Right lung (tissue), 5 donors: ENCODE measurements around the gene BRME1. TPM values are rescaled to one million over a fixed set of nuclear protein-coding genes. Genes with fewer than 3 reads are reported as not detected.
"Not testable (repeated sequence)": the region's sequence is repeated elsewhere in the genome, so short reads cannot be mapped to it uniquely, and the experiment has no call there.

Experiments
- DNase-seq, 2 donors: peaks; one replicate each; pipeline ENCODE4 v3.0.0-alpha.2; 2013
- polyA plus RNA-seq, 5 donors: library from polyadenylated mRNA; unstranded; fragments of 120-200 nt; gene quantifications; one replicate each; pipeline versions ENCODE4 v1.2.1 to v1.2.3, GENCODE V29; 2013; ENCODE audit warnings: inconsistent platforms in 1 of 5, low replicate concordance in 1 of 5; ENCODE audit not compliant: insufficient read length in 5 of 5, insufficient read depth in 1 of 5

BRME1 gene
- polyA plus RNA-seq, 5 donors: 6.5 to 9.8 (median 7.7) TPM

DNA sequence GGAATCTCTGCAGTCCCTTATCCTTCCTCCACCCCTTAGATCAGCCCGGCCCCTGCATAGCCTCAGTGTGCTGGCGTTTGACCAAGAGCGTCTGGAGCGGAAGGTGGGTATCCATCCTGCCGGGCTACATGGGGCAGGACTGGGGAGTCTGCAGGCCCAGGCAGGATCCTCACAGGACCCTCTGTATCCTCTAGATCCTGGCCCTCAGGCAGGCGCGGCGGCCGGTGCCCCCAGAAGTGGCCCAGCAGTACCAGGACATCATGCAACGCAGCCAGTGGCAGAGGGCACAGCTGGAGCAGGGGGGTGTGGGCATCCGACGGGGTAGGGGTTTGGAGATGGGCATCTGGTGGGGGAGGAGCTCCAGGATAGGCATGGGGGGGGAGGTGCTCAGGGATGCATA, 23.4 kb upstream of the BRME1 start:
- no peak for DNase-seq

DNA sequence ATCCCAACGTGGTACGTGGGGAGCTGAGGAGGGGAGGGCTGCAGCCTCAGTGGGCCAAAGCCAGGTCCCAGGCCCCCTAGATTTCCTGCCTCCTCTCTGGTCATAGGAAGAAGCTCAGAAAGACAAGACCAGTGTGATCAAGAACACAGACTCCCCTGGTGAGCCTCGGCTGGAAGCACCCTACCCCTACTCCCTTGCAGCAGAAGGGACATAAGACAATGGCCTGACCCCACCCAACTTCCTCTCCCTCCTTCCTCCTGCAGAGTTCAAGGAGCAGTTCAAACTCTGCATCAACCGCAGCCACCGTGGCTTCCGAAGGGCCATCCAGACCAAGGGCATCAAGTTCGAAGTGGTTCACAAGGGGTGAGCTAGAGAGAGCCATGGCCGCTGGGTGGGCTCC, 20.8 kb upstream of the BRME1 start:
- DNase-seq: no peak

DNA sequence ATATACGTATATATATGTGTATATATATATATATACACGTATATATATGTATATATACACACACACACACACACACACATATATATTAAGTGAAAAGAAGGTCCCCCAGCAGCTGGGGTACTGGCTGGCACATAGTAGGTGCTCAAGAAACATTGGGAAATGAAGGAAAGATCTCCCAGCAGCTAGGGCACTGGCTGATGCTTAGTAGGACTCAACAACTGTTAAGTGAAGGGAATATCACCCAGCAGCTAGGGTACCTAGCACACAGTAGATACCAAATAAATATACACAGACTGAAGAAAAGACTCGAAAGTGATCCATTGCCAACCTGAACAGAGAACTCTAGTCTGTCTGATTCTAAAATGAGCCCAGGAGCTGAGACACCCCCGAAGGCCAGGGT, 20.1 kb upstream of the BRME1 start:
- no peak for DNase-seq

- no peak for DNase-seq
These were observed 17.5 kb upstream of the BRME1 start for GRCh38 chr19:13923194-13923987.

- not testable (repeated sequence) for DNase-seq
These were observed 16.2 kb upstream of the BRME1 start for GRCh38 chr19:13922118-13922517.

GRCh38 chr19:13920940-13921747, 15.2 kb upstream of the BRME1 start:
- no peak for DNase-seq

- no peak for DNase-seq
These were observed 14.6 kb upstream of the BRME1 start for GRCh38 chr19:13920524-13920923.

GRCh38 chr19:13918726-13919411, 13.0 kb upstream of the BRME1 start:
- DNase-seq: no peak

DNA sequence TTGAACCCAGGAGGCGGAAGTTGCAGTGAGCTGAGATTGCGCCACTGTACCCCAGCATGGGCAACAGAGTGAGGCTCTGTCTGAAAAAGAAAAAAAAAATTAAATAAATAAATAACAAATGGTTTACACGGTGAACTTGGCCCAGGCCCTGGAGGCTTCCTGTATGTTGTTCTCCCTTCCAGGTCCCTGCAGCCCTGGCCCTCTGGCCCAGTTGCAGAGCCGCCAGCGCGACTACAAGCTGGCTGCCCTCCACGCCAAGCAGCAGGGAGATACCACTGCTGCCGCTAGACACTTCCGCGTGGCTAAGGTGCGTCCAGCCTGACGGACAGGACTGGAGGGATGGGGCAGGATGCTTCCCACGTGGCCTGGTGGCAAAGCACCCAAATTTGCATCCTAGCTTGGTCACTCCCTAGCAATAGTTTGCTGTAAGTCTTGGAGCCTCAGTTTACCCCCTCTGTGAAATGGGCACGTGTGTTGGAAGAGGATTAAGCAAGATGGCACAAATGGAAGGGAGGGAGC, 12.0 kb upstream of the BRME1 start:
- DNase-seq: no peak

DNA sequence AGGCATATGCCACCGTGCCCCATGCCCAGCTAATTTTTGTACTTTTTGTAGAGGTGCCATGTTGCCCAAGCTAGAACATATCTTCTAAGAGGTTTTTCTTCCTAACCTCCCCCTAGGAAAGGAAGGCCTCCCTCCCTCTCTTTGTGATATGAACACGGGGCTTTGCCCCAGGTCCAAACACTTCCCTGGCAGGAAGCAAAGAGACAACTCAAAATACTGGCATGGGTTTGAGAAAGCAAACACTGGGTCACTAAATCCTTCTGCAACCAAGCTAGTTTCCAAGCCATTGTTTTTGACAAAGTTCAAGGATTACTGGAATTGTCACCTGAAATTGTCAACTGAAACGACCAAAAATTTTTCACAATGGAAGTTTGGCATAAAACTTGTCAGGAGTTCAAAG, 8.9 kb upstream of the BRME1 start:
- DNase-seq: no peak

DNA sequence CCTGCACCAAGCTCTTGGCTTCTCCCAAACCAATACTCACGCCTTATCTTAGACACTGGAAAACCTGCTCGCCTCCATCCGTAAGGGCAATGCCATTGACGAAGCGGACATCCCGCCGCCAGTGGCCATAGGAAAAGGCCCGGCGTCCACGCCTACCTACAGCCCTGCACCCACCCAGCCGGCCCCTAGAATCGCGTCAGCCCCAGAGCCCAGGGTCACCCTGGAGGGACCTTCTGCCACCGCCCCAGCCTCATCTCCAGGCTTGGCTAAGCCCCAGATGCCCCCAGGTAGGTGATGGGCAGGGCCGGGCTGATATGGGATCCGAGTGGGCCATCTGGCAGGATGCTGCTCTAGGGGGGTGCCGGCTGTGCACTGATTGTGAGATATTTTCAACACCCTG, 7.4 kb upstream of the BRME1 start:
- DNase-seq: no peak

- DNase-seq: no peak
These were observed 3.5 kb upstream of the BRME1 start for GRCh38 chr19:13909430-13909829.

DNA sequence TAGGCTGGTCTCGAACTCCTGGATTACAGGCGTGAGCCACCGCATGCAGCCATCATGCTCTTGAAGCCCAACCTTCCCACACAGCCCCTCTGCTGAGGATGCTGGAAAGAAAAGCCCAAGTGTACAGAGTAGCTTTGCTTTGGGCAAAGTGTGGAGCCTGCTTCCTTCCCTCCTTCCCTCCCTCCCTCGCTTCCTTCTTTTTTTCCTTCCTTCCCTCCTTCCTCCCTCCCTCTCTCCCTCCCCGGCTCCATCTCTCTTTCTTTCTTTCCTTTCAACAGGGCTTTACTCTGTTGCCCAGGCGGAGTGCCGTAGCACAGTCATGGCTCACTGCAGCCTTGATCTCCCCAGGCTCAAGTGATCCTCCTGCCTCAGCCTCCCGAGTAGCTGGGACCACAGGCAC, 2.8 kb upstream of the BRME1 start:
- no peak for DNase-seq

GRCh38 chr19:13906910-13907309, 993 bp upstream of the BRME1 start:
- no peak for DNase-seq

- no peak for DNase-seq
These were observed 596 bp upstream of the BRME1 start for GRCh38 chr19:13906521-13906904.

- DNase-seq: no peak
These were observed 2.8 kb downstream of the BRME1 start for GRCh38 chr19:13902993-13903555.

DNA sequence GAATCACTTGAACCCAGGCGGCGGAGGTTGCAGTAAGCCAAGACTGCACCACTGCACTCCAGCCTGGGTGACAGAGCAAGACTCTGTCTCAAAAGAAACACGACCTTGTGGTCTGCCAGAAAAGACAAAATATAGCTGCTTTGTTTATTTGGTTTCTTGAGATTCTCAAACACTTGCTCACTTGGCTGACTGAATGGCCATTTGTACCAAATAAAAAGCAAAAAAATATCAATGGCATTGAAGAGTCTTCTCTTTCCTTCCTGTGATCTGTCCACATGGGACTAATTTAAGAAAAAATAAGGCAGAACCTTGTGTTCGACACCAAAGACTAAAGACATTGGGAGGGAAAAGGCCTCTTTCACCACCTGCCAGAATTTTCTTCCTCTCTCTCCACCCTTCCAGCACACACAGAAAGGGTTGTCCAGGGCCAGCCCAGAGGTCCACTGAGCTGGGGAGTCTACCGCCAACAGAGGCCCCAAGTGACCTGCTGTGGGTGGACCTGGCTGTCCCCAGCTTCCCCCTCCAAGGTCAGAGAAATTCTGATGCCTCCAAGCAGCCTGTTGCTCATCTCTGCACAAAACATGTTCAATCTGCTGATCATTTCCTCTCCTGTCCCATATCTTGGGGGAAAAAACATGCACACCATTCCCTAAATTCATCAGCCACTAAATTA, 5.9 kb downstream of the BRME1 start:
- no peak for DNase-seq

DNA sequence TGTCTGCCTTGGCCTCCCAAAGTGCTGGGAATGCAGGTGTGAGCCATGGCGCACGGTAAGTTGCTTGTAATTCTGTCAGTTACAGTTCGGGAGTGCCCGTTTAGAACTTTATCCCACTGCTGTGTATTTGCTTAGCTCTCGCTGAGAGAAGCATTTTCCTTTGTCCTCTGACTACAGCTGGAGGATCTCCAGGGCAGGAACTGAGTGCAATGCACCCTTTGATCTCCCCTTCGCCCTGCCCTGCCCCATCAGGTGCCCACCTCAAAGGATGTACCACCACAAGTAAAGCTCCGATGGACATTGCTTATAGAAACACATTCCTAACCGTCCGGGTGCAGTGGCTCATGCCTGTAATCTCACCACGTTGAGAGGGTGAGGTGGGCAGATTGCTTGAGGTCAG, 6.5 kb downstream of the BRME1 start:
- DNase-seq: no peak

- no peak for DNase-seq
These were observed 9.7 kb downstream of the BRME1 start for GRCh38 chr19:13896227-13896626.

DNA sequence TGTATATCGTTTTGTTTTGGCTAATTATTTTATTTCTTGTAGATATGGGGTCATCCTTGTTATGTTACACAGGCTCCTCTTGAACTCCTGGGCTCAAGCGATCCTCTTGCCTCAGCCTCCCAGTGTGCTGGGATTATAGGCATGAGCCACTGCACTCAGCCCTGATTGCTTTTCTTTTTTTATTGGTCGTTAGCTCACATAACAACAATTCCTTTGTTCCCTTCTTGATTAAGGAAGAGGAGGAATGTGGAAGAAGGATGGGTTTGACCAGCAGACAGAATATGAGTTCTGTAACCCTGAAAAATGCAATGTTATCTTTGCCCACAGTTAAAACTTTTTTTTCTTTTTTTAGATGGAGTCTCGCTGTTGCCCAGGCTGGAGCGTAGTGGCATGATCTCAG, 11.4 kb downstream of the BRME1 start:
- no peak for DNase-seq

DNA sequence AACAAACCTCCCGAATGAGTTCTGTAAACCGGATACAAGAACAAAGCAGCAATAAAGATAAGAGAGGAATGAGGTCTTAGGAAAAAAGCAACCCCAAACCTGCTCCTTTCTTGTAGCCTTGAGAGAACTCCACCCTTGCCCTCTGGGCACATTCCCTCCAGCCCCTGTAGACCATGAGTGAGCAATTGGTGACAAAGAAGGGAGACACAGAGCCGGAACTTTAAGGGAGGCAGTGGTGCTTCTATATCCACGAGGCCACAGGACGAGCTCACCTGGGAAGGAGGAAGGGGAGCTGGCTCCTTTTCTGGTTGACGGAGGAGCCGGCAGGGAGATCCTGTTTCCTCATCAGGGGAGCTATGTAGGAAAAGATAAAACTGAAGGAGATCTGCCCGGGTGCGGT, 13.0 kb downstream of the BRME1 start:
- no peak for DNase-seq

DNA sequence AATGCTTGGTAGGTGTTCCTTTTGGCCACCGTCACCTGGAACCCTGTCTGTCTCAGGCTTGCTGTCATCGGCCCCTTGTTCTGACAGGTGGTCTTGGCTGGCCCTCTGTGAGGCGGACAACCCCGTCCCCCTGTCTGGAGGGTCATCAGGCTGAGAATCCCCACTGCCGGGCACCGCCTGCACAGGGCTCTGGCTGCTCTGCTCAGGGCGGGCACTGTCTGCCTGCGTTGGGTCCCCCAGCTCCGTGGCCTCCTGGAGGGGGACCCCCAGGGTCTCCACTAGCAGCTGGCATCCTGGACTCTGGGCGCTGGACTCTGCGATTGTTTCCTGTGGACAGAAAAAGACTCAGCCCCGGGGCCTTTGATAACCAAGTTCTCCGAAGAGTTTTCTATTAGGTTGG, 15.8 kb downstream of the BRME1 start:
- DNase-seq: no peak
